RPMI7951 (cell line): Measurements from ENCODE around the gene MSH3. TPM values are rescaled to one million over a fixed set of nuclear protein-coding genes. Genes with fewer than 3 reads are reported as not detected.
"Not testable (repeated sequence)": the region's sequence is repeated elsewhere in the genome, so short reads cannot be mapped to it uniquely, and the experiment has no call there.

Experiments
- DNase-seq: peaks from one replicate; pipeline ENCODE4 v3.0.0-alpha.2; 2012; ENCODE audit warnings: low read depth
- total RNA-seq: library from RNA; depleted of rRNA; stranded (reverse); fragments of >200 nt; shearing (Covaris generic); gene quantifications from 2 replicates; pipeline ENCODE4 v1.2.3, GENCODE V29; 2014

The MSH3 gene
- total RNA-seq, 1 experiment from 2014 or later, result 10.1 TPM

DNA sequence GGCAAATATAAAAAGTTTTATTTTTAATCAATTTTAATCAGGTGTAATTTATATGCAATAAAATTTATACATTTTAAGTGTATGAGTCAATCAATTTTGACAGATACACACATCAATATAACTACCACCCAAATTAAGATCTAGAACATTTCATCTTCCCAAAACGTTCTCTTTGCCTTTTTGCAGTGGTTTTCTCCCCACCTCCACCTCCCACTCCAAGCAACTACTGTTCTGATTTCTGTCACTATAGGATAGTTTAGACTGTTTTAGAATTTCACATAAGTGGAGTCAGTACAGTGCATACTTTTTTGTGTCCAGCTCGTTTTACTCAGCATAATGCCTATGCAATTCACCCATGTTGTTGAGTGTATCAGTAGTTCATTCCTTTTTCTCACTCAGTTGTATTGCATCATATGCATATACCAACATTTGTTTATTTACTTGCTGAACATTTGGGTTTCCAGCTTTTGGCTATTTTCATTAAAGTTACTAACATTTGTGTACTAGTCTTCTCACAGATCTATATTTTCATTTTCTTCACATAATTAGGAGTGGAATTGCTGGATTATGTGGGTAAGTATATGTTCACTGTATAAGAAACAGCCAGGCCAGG, 52.5 kb downstream of the MSH3 start:
- DNase-seq, result no peak

DNA sequence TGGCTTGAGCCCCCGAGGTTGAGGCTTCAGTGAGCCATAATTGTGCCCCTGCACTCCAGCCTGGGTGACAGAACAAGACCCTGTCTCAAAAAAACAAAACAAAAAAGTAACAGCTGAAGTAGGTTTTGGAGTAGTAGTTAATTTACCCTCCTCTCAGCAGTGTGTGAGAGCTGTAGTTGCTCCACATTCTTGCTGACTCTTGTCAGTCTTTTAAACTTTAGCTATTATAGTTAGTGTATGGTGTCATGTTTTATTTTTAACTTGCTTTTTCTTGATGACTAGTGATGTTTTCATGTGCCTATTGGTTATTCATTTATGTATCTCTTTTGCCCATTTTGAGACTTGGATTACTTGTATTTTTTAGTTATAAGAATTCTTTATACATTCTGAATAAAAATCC, 53.2 kb downstream of the MSH3 start:
- DNase-seq, result no peak

DNA sequence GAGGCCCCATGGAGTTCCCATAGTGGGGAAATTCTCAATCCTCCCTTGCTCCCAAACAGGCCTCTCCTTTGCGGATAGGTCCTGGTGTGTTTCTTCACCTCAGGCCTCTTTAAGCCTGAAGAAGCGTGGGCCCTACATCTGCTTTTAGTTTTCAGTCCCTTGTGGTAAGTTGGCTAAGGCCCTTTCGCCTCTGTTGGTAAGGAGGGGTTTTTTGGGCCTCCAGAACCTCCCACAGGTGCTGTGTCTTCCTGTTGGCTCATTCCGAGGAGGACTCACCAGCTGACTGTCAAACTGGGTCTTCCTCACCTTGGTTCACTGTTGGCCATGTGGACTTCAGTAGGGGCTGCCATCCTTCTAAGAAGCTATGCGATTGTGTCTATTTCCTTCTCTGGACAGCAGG, 56.8 kb downstream of the MSH3 start:
- no peak for DNase-seq

DNA sequence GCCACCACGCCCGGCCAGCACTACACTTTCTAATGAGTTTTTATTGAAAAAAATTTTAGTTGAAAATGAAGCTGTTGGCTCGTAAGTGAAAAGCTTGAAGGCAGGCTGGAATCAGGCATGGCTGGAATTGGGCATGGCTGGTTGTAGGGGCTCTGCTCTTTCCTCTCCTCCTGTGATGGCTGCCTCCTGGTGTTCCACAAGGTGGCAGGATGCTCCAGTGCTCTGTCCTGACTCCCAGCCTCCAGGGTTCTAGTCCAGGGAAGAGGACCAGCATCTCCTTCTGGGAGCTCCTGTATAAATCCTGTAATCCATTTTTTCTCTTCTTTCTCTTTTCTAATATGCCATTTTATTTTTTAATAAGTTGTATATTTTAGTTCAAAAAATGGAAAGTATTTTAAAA, 57.5 kb downstream of the MSH3 start:
- DNase-seq, result peak; percentile 26

DNA sequence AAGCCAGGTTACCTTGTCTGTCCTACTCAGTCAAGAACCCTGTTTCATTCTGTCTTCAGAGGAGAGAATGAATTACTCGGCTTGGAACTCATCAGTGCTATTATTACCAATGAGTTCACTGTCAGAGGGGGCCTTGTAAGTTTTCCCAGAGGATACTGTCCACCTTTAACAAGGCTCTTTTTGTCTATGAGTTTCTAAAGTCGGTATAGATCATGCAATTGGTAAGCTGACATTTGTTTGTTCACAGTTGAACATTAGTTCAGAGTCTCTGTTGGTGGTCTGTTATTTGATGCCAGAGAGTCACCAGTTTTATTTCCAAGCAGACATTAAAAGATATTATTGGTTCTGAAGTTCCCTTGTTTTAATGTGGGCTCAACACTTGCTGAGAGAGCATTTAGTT, 58.5 kb downstream of the MSH3 start:
- DNase-seq, result no peak

DNA sequence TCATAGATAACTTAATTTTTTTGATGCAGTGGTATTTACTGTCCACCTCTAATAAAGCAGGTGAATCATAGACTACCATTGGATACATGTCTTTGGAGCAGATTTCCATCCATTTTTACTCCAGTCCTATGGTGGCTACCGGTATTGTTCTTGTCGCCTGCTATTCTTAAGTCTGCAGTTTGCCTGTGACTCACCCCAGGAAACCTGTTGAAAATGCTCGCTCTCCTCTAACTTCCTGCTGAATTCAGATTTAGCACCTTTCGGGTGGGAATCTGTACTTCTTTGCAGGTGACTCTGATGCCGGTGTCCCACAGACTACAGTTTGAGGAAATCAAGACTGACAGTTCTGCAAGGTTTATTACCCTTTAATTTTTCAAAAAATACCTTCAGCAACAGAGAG, 59.2 kb downstream of the MSH3 start:
- DNase-seq, result no peak

DNA sequence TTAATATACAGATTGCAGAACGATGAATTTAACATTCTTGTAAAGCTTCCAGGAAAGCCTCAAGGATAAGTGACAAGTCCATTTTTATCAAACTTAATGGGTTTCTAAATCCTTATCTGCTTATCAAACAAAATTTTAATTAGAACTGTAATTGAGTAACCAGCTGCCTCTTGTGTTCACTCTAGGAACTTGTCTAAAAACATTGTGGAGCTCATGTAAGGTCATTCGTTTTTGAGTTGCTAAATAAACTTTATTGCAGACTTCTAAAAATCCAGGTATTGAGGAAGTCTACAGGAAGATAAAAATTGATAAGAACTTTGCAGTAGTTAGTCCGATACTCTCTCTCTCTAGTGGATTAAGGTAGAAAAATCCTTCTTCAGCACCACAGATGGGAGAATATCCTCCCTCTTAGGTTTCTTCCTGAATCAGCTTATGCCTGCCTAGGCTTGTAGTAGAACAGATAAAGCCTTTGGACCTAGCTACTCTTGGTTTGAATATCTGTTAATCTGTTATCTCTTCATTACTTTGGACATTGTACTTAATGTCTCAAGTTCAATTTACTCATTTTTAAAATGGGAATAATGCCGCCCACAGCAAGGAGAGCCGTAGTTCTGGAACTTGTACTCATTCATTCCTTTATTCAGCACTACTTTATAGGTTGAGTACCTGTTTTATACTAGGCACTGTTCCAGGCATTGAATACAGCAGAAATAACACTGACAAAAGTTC, 60.3 kb downstream of the MSH3 start:
- DNase-seq, result no peak

DNA sequence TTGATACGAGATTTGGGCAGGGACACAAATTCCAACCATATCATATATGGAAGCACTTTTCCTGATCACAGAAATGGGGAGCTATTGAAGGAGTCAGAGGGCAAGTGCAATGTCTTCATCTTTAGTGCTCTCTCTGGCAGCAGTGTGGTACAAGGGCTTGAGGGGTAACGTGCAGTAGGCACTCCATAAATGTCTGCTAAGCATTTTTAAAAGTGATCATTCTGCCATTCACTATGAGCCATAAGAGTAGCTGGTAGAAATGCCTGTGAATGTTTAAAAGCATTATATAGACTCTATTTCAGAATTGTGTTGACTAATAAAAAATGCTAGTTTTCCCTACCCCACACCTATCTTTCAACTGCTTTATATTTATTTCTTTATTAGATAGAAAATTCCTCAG, 61.4 kb downstream of the MSH3 start:
- no peak for DNase-seq

DNA sequence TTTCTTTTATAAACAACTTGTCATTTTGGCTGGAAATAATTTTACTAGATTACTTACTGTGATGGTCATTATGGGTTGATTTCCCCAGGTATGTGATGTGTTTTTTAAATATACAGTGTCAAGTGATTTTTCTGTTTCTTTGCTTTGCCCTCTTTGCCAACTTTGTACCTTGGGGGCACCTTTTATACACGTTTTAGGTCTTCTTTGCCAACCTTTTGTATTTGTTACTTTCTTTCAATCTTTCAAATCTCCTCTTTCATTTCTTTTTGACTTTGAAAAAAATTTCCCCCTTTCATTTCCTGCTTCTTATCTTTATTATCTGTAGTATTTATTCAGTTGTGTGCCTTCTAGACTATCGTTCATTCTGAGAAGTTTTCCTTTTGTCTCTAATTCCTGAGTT, 65.7 kb downstream of the MSH3 start:
- DNase-seq, result no peak

DNA sequence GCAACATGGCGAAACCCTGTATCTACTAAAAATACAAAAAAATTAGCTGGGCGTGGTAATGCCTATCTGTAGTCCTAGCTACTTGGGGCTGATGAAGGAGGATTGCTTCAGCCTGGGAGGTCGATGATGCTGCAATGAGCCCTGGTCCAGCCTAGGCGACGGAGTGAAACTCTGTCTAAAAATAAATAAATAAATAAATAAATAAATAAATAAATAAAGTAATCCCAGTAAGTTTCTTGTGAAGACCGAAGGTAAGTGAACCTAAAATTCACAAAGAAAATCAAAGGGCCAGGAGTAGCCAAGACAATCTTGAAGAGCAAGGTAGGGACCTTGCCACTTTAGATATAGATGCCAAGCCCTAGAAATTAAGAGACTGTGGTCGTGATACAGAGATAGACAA, 68.5 kb downstream of the MSH3 start:
- DNase-seq, result no peak

DNA sequence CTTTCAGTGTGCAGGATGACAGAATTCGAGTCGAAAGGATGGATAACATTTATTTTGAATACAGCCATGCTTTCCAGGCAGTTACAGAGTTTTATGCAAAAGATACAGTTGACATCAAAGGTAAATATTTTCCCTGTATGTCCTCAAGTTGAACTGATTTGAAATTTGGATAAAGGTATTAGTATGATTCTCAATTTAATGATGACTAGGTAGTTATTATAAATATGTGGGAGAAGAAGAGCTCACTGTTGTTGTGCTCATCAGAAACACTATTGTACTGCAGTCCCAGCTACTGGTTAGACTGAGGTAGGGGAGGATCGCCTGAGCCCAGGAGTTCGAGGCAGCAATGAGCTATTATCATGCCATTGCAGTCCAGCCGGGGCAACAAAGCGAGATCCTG, 71.0 kb downstream of the MSH3 start:
- no peak for DNase-seq

DNA sequence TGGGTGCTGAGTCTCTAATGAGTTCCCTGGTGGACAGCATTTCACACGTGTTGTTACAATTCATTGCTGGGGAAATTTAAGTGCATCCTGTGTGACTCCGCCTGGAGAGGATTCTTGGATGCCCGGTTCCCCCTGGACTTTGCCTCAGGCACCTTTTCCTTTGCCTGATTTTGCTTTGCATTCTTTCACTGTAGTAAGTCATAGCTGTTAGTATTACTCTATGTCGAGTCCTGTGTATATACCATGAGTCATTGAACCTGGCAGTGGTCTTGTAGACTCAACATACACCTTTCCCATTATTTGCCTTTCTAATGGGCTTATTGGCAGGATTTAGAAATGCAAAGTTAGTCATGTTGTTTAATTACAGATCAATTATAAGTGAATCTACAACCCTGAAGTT, 82.3 kb downstream of the MSH3 start:
- peak; percentile 58 for DNase-seq

DNA sequence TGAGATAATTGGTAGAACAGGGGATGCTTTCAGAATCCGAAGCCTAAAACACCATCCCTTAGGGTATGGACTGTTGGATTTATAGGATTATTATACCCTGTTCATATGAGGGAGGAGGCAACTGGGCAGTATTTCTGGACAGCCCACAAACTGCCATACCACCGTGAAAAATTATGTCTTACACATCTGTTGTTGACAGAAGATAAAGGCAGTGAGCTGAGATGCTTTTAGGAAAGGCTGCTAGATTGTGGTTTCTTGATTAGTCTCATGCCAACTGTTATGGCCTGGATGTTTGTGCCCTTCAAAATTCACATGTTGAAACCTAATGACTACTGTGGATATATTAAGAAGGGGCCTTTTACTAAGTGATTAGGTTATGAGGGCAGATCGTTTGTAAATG, 84.0 kb downstream of the MSH3 start:
- peak; percentile 1 for DNase-seq

DNA sequence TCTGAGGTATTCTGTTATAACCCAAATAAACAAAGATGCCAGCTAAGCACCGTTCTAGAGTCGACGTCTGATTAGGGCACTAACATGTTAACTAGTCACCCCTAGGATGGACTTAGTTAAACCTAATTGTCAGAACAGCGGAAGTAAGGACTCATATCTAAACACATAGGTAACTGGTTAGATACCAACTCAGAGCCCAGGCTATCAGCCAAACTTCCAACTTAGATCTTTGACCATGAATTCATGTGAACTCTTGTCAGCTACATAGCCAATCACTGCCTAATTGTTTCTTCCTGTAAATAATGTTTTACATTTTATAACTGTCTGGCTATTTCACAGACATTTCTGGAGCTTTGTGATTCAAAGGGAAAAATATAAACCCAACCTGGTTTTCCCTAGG, 84.6 kb downstream of the MSH3 start:
- no peak for DNase-seq

DNA sequence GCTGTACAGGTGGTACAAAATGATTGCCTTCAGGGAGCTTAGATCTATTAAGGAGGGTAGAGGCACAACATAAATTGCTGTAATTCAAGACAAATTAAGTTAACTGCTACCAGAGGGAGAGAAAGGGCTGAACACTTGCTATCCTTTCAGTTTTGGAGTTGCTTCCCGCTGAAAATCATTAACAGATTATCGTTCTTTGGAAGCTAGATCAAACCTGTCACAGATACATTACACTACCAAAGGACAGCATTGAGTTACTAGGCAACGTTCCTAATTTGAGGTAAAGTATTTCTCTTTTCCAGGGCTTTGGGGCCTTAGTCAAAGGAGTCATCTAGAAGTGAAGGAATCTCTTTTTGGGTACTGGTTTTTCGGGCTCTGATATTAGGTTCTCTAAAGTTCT, 85.0 kb downstream of the MSH3 start:
- no peak for DNase-seq

DNA sequence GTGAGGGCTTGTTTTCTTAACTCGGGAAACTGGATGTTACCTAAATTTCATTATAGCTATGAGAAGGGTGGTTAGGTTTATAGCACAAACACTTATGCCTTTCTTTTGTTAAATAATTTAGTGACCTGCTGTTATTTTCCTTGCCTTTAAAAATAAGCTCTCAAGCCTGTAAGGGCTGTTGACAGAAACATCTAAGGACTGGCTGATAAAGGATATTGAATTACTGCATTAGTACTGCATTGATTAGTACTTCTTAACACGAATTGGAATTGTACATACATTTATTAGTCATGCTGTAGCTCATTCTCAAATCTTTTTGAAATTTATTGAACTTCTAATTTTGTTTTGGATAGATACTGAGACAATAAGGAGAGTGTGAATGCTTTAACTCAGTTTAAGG, 85.4 kb downstream of the MSH3 start:
- DNase-seq, result no peak

DNA sequence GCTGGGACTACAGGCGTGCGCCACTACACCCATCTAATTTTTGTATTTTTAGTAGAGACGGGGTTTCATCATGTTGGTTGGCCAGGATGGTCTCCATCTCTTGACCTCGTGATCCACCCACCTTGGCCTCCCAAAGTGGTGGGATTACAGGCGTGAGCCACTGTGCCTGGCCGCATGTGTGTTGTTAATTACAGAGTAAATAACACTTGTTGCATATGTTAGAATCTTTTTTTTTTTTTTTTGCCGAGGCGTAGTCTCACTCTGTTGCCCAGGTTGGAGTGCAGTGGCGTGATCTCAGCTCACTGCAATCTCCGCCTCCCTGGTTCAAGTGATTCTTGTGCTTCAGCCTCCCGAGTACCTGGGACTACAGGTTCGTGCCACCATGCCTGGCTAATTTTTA, 86.0 kb downstream of the MSH3 start:
- DNase-seq, result not testable (repeated sequence)

DNA sequence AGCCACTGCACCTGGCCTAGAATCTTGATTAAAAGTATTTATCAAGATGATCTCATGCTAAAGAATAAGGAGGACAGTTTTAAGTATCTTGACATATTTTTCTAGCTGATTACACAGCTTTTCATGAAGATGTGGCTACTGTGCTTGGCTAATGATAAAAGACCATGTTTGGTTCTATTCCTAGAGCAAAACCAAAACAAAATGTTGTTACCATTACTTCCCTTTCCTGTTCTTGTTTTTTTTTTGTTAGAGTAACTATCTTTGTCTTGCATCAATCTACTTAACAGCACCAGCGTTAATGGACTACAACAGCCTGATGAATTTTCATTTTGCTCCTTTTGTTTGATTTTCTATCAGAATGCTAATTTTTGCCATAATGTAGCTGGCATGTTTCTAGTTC, 86.5 kb downstream of the MSH3 start:
- no peak for DNase-seq

DNA sequence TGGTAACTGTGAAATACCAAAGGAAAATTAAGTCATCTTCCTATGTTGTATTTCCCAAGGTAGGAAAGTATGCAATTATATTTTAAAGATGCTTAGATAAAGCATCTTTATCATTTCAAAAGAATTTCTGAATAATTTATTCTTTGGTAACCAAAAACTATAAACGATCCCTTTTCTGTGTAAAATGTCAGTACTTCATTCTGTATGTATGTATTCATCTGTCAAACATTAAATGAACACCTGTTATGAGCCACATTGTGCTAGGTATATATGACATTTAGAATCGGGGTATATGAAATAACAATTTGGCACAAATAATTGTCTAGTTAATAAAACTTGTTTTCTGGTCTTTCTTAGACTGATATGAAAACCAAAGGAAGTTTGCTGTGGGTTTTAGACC, 89.7 kb downstream of the MSH3 start:
- no peak for DNase-seq

DNA sequence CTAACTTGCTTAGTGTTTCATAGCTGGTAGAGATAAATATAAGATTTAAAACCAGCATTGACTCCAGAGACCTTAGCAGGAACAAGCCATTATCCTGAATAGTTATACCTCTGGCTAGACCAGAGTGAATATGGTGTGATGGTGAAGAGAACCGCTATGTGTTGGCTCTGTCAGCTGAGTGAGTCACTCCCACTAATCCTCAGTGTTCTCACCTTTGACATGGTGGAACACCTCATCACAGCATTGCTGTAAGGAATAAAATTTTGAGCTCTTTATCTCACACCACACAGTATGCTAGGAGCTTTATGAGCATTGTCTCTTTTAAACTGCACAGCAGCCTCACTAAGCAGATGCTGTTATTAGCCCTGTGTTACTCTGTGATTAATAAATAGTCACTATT, 91.0 kb downstream of the MSH3 start:
- DNase-seq, result no peak

DNA sequence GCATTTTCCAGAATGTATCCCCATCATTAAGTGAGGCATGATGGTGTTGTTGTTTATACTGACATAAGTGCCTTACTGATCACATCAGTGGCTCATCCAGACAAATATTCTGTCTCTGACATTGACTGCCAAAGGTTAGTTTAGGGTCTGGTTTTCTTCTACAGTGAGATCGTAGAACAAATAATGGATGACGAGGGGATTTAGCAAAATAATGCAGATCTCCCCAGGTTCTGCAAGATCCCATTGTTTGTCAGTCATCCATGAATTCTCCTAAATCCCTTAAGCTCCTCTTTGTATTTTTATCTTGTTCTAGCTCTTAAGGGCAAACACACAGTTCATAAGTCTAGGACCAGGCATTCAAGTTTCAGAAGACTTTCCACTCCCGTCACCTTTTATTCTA, 93.5 kb downstream of the MSH3 start:
- no peak for DNase-seq

DNA sequence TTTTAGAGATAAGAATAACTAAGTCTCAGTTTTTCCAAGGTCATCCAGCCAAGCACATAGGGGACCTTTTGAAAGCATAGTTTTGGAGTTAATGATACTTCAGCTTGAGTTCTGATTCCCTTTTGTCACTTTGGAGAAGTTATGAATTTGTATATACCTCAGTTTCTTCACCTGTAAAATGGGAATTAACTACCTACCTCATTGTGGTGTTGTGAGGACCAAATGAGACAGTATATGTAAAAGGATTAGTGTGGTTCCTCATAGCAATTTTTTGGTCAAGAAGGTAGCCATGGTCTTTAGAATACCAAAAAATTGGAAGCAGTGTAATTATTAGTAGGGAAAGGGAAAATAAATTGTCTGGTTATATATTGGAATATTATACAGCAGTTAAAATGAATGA, 98.0 kb downstream of the MSH3 start:
- DNase-seq, result no peak

DNA sequence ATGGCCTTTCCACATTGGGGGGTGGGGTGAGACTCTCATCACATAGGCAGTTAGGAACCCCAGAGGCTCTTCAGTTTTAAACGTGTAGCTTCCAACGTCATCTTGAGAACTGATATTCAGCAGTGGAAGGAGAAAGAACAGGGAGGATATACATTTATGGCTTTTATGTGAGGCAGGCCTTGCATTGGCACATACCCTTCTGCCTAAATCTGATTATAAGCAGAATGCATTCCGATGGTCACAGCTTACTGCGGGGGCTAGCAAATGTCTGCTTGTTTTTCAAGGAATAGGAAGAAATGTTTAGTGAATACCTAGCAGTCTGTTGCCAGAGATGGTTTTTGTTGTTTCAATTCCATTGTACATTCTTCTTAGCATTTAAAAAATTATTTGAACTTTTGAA, 99.3 kb downstream of the MSH3 start:
- no peak for DNase-seq

DNA sequence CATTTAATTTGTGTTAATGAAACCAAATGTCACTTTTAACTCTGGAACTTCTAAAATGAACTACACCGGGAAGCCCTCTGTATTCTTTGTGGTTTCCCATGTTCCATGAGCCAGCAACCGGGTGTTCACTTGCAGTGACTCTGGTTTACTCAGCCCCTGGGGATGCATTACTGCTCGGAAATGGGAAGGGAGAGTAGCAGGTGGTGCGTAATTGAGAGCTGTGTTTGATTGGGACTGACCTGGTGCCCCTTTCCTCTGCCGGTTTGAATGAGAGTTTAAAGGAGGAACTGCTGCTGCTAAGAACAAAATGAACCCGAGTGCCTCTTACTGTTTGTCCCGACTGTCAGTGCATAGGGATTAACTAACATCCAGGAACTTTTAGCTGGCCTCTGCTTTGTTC, 100.4 kb downstream of the MSH3 start:
- DNase-seq, result no peak
